HG03354 (cell line): ENCODE data around the gene TPGS1.

ENCODE experiments used
- ATAC-seq: cut with Tn5 transposase; IDR thresholded peaks from one replicate; pipeline ENCODE4 v1.9.1; 2021; ENCODE audit warnings: mild to moderate bottlenecking; ENCODE audit not compliant: unreplicated experiment, poor library complexity, severe bottlenecking

The TPGS1 gene

GRCh38 chr19:493391-494170 lies 13.7 kb upstream of the TPGS1 start:
- ATAC-seq, result no peak

DNA sequence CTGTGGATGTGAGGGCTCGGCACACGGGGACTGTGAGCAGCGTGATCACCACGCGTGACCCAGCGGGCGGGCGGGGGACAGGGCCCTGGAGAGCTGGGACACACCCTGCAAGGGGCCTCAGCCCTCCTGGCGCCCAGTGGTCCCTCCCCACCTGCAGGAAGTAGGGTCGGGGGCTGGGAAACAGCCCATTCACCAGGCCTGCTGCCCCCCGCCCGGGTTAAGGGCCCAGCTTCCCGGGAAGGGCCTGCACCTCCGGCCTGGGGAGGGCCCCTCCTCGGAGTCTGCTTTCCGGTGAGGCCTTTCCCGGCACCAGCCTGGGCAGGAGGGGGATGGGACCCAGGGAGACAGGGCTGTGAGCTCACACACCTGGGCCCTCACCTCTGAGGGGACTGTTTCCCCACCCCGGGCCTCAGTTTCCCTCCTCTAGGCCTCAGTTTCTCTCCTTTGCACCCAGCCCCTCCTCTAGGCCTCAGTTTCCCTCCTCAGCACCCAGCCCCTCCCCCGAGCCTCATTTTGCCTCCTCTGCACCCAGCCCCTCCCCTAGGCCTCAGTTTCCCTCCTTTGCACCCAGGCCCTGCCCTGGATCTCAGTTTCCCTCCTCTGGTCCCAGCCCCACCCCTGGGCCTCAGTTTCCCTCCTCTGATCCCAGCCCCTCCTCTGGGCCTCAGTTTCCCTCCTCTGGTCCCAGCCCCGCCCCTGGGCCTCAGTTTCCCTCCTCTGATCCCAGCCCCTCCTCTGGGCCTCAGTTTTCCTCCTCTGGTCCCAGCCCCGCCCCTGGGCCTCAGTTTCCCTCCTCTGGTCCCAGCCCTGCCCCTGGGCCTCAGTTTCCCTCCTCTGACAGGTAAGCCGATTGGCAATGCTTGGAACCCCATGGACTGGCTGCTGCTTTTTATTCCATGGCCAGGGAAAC lies 12.9 kb upstream of the TPGS1 start:
- no peak for ATAC-seq

DNA sequence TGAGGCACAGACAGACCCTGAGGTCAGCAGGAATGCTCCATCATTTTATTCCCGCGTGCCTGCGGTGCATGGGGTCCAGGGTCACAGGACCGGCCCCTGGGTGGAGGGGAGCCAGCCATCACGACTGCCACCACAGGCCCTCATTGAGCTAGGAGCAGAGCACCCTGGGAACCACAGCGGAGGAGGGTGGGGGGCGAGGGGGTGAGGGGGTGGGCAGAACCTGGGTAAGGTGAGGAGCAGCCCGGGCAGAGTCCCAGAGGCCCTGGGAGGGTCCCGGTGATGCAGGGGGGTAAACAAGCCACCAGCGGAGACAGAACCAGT lies 12.3 kb upstream of the TPGS1 start:
- no peak for ATAC-seq

DNA sequence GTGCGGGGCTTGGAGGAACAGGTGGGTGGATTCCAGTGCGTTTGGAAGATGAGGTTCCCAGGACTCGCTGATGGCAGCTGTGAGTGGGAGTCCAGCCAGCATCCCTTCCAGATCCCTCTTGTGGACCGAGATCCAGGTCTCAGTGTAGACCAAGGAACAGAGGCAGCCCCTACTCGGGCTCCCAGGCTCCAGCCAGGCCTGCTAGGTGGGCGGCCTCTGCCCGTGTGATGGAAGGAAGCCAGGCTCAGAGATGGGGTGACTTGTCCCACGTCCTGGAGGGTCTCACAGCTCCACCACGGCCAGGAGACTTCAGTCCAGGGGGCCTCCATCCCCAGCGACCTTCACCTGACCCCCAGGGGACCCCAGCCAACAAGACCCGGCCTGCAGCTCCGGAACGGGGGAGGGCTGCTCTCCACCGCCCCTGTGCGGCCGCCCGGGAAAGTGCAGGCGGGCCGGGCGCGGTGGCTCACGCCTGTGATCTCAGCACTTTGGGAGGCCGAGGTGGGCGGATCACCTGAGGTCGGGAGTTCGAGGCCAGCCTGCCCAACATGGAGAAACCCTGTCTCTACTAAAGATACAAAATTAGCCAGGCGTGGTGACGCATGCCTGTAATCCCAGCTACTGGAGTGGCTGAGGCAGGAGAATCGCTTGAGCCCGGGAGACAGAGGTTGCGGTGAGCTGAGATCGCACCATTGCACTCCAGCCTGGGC lies 11.7 kb upstream of the TPGS1 start:
- ATAC-seq, result no peak

GRCh38 chr19:496112-496665 lies 11.1 kb upstream of the TPGS1 start, which contains the start of gene MADCAM1:
MADCAM1 (plus strand) TSS chr19:496486; CDS start chr19:496500, 14 bp downstream.
- no peak for ATAC-seq

DNA sequence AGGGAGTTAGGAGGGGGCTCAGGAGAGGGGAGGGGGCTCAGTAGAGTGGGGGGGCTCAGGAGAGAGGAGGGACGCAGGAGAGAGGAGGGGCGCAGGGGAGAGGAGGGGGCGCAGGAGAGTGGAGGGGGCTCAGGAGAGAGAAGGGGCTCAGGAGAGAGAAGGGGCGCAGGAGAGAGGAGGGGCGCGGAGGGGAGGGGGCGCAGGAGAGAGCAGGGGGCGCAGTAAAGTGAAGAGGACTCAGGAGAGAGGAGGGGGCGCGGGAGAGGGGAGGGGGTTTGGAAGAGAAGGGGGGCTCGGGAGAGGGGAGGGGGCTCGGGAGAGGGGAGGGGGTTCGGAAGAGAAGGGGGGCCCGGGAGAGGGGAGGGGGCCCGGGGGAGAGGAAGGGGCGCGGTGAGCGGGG lies 10.3 kb upstream of the TPGS1 start:
- no peak for ATAC-seq

DNA sequence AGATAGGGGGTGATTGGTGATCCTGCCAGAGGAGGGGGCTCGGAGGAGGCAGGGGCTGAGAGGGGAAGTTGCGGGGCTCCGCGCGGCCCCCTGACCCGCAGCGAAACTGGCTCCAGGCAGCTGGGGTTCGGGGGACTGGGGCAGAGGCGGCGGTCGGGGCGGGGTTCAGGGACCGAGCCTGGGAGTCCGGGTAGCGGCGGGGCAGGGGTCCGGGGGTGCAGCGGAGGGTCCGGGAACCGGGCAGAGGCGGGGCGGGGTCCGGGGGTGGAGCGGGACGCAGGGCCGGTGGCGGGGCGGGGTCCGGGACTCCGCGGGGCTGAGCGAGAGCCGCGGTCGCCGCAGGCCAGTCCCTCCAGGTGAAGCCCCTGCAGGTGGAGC lies 9.8 kb upstream of the TPGS1 start:
- ATAC-seq, result no peak

DNA sequence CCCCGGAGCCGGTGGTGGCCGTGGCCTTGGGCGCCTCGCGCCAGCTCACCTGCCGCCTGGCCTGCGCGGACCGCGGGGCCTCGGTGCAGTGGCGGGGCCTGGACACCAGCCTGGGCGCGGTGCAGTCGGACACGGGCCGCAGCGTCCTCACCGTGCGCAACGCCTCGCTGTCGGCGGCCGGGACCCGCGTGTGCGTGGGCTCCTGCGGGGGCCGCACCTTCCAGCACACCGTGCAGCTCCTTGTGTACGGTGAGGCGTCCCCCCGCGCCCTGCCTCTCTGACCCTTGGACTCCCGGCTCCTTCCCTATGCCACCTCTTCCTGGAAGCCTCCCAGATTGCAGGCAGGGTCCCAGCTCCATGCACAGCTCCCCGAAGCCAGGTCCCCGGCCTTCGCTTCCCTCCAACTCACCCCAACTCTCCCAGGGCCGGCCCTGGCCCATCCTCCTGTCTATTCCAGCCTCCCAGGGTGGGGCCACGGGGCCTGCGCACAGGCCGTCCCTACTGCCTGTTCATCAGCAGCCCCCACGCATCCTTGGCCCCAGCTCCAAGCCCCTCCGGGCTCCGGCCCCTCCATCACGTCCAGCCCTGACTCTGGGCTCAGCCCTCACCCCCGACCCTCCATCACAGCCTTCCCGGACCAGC lies 9.3 kb upstream of the TPGS1 start:
- no peak for ATAC-seq

DNA sequence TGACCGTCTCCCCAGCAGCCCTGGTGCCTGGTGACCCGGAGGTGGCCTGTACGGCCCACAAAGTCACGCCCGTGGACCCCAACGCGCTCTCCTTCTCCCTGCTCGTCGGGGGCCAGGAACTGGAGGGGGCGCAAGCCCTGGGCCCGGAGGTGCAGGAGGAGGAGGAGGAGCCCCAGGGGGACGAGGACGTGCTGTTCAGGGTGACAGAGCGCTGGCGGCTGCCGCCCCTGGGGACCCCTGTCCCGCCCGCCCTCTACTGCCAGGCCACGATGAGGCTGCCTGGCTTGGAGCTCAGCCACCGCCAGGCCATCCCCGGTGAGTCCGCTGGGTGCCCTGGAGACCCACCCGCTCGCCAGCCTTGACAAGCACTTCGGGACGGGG lies 8.8 kb upstream of the TPGS1 start:
- no peak for ATAC-seq

DNA sequence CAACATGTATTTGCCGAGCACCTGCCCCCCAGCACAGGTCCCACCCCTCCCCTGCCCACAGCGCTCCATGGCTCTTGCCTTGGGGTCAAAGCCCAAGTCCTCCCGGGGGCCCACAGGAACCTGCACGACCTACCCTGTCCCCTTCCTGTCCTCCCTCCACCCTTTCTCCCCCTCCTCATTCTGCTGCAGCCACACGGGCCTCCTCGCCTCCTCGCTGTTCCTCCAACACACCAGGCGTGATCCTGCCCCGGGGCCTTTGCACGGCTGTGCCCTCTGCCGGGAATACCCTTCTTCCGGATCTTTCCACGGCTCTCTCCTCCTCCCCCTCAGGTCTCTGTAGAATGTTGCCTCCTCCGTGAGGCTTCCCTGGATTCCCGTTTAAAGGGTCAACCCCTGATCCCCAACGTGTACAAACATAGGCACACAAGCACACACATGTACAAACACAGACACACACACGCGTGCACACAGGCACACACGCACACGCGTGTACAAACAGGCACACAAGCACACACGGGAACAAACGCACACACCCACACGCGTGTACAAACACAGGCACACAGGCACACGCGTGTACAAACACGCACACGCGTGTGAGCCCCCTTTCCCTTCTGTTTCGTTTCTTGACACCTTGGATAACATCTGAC lies 8.2 kb upstream of the TPGS1 start:
- no peak for ATAC-seq

DNA sequence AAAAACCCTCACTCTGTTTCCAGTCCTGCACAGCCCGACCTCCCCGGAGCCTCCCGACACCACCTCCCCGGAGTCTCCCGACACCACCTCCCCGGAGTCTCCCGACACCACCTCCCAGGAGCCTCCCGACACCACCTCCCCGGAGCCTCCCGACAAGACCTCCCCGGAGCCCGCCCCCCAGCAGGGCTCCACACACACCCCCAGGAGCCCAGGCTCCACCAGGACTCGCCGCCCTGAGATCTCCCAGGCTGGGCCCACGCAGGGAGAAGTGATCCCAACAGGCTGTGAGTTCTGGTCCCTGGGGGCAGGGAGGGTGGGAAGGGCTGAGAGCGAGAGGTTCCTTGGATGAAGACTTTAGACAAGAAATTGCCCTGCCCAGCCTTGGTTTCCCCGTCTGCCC lies 5.7 kb upstream of the TPGS1 start:
- no peak for ATAC-seq

DNA sequence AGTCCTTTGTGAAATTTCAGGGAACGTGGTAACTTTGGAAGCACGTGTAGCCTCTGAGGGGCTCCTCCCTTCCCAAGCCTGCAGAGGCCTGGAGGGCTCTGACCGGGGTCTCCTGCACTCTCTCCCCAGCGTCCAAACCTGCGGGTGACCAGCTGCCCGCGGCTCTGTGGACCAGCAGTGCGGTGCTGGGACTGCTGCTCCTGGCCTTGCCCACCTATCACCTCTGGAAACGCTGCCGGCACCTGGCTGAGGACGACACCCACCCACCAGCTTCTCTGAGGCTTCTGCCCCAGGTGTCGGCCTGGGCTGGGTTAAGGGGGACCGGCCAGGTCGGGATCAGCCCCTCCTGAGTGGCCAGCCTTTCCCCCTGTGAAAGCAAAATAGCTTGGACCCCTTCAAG lies 2.7 kb upstream of the TPGS1 start:
- no peak for ATAC-seq

DNA sequence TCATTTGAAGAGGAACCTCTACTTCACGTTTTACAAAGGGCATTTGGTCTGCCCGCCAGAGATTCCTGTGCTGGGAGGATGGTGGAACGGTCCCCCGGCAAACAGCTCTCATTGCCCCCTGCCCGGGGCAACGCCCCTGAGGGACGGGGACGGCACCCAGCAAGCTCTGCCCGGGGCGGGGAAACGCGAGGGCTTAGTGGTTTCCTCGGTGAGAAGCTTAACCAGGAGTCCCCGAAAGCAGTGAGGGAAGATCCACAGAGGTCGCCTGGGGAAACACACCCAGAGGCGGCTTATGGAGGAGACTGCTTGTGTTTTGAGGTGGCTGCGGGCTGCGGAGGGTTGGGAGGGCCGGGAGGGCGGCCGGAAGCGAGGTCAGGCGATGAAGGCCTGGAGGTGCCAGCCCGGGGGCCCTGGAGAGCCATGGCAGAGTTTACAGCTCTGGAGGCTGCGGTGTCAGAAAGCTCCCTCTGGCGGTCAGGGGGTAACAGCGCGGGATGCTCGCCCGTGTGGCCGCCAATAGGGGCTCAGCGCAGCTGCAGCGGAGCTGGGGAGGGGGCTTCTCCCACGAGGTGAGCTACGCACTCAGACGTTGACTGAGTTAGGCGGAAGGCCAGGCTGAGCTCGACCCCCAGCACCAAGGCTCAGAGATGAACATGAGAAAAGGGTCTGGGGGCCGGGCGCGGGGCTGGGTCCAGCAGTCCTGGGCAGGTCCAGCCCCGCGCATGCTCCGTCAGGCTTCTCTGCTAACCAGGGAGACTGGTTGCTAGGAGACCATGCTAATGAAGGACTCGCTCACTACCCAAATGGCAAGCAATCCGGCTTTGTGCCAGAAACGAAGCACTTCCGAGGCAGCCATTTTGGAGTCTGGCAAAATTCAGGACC lies 652 bp upstream of the TPGS1 start:
- ATAC-seq, result peak; percentile 76

DNA sequence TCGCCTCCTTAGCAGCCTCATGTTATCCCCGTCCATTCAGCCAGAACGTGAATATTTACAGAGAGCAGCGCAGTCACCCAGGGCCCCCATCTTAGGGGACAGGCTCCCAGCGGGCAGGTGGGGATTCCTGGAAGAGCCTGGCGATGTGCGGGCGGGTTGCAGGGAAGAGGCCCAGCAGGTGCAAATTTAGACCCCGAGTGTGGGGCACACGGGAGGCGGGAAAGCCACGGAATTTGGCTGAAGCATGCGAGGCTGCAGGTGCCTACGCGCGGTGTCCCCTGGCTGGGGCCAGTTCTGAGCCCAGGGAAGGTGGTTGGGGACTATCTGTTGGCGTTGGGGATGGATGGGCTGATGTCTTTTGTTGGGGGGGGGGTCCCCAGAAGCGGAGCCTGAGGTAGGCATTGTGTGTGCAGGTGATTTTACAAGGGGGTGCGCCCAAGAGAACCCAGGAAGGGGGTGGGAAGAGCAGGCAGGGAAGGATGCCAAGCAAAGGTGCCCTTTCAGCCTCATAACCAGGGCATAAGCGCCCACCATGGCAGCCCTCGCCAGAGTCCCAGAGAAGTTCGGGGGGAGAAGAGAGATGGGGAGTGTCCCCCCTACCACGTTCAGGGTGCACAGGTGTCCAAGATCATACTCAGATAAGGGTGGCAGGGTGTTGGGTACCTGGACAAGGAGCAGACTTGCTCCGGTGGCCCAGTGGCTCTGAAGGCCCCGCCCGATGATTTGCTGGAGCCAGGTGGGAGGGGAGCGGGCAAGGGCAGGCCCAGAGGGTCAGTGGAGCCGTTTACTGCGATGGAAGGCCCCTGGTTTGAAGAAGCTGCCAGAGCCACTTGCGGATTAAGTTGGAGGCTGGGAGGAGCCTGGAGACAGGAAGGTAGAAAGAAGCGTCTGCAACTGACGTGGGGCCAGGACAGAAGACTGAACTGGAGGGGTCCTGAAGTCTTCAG lies 1.2 kb downstream of the TPGS1 start:
- no peak for ATAC-seq

- ATAC-seq, result peak; percentile 28
Measured at GRCh38 chr19:510606-511100, 3.4 kb downstream of the TPGS1 start.

DNA sequence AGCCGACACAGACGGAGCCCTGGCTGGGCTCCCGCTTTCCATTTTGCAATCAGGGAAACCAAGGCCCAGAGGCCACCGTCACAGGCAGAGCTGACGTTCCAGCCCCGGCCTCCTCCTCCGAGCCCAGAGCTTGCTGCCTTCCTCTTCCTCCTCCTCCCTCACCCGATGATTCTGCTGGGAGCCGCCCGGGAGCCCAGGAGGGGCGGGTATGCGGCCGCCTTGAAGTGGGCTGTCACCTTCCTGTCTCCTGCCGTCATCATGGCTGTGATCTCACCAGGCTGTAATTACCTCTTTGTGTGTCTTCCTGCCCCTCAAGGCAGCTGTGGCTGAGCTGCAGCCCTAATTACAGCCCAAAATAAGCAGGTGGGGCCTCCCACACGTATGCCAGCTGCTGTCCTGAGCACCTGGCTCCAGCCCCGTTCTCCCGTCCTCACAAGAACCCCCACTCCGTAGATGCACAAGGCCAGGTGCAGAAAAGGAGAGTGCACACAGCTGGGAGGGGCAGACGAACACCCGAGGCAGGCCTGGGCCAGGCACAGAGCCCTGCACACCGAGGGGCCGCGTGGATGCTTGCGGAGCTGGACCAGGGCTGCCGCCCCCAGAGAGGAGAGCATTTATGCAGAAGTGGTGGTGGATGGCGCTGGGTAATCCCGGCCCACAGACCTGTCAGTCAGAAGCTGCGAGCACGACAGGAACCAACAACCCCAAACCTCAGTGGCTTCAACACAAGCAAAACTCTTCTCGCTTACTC lies 4.0 kb downstream of the TPGS1 start:
- ATAC-seq, result no peak
